Fibroblast of gingiva (primary cell): ENCODE measurements around the gene RBM38.

ENCODE experiments used
- DNase-seq: peaks from one replicate; pipeline ENCODE4 v3.0.0-alpha.2; 2011; ENCODE audit warnings: low read depth

Gene RBM38

DNA sequence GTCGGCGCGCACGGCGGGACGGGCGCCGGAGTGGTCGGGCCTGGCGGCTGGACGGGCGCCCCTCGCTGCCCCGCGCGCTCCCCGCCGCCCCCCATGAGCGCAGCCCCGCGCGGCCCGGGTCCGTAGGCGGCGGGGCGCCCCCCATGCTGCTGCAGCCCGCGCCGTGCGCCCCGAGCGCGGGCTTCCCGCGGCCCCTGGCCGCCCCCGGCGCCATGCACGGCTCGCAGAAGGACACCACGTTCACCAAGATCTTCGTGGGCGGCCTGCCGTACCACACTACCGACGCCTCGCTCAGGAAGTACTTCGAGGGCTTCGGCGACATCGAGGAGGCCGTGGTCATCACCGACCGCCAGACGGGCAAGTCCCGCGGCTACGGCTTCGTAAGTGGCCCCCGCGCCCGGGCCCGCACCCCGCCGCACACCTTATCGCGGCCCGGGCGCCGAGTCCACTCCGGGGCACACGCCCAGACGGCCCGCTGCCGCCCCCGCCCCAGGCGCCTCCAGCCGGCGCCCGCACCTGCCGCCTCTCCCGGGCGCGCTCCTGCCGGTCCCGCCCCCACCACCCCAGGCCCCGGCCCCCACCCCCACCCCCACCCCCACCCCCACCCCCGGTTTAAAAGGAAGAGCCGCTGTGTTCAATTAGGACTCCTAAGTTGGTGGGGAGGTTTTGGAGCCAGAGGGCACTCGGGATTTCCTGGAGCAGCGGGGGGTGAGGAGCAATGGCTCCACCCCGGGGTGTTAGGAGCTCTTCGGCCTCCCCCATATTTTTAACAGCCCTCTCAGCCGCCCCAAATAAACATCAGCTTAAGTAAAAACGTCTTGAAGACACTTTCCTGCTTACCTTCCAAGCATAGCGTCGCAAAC is 474 bp downstream of the RBM38 start:
- DNase-seq, result no peak

DNA sequence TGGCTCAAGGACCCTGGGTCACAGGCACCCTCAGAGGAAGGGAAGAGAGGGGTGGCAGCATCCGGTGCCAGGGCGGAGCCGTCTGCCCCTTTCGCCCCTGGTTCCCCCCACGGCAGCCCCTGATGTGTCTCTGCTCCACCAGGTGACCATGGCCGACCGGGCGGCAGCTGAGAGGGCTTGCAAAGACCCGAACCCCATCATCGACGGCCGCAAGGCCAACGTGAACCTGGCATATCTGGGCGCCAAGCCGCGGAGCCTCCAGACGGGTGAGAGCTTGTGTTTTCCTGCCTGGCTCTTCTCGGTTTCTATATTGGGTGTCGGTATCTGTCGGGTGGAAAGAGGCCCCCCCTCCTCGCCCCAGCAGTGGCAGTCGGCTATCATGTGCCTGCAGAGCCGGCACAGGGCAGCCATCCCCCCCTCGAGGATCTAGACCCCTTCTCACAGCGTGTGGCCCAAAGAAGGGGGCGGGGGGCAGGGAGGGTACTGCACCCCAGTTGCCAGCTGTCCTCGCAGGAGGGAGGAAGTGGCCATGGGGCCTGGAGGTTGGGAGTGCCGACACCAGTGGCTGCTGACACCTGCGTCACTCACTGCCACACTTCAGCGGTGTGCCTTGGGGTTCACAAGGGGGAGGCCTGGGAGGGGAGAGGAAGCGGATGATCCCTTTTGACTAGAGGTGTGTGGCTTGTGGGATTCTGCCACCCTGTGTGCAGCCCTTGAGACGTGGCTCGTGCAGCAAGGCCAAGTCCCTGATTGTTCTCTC is 1.5 kb downstream of the RBM38 start:
- DNase-seq, result no peak

DNA sequence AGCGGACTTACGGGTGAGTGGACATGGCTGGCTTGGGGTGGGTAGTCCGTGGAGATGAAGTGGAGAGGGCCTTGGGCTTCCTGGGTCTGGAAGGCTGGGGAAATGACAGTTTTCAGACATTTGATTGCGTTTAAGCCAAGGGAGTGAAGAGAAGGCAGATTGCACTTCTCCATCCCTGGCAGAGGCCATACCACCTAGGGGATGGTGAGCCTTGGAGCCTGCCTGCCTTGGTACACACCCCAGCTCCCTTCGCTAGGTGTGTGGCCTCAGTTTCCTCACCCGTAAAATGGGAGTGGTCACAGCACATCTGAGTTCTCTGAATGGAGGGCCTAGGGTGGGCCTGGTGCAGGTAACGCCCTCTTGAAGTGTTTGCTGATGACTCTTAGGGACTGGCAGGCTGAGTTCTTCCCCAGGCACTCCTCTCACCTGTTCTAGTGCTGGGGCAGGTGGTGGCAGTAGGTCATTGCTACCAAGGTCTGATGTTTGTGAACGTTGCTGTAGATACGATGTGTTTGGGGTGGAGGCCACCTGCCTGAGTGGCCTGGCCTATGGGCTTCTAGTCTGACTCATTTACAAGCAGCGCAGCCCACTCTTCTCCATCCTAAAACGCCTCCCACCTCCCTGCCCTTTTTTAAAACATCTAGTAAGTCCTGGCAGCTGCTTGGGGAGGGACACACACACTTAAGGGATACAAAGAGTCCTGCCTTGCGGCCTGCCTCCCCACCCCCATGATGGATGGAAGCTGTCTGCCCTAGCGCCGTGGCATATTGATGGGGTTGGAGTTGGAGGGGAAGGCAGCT is 2.3 kb downstream of the RBM38 start:
- DNase-seq, result no peak

DNA sequence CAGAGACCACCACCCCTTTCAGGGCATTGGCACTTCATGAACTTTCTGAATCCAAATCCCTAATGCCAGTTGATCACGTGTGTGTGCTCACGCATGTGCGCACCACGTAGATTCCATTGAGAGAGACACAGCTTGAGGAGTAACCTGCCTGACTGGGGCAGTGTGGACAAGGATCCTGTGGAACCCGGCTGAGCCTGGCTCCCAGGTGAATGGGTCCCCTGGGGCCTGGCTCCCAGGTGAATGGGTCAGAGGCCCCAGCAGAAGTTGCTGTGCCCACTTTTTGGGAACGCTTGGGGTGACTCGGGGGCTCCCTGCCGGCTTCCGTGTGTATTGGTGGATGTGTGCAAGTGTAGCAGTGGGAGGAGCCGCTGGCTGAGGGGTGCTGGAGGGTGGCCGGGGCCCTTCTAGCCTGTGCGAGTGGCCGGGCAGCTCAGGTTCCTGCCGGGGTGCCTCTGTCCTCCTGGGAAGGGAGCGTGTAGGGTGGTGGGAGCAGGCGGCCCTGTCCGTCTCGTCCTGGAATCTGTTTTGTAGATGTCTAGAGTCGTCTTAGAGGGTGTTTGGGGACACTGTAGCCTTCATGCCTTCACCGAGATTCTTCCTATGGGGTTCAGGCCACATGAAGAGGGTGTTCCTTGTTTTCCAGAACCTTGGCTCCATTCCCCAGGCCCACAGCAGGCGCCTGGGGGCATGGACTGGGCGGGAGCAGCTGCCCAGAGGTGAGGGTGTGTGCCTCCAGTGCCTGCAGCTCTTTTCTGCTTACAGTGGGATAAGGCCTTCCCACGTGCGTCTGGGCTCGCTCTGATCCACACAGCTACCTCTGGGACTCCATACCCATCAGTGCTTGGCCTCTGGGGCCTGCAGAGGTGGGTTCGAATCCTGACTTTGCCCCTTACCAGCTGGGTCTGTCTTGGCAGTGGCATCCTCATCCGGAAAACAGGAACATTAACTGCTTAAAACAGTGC is 3.2 kb downstream of the RBM38 start:
- no peak for DNase-seq

DNA sequence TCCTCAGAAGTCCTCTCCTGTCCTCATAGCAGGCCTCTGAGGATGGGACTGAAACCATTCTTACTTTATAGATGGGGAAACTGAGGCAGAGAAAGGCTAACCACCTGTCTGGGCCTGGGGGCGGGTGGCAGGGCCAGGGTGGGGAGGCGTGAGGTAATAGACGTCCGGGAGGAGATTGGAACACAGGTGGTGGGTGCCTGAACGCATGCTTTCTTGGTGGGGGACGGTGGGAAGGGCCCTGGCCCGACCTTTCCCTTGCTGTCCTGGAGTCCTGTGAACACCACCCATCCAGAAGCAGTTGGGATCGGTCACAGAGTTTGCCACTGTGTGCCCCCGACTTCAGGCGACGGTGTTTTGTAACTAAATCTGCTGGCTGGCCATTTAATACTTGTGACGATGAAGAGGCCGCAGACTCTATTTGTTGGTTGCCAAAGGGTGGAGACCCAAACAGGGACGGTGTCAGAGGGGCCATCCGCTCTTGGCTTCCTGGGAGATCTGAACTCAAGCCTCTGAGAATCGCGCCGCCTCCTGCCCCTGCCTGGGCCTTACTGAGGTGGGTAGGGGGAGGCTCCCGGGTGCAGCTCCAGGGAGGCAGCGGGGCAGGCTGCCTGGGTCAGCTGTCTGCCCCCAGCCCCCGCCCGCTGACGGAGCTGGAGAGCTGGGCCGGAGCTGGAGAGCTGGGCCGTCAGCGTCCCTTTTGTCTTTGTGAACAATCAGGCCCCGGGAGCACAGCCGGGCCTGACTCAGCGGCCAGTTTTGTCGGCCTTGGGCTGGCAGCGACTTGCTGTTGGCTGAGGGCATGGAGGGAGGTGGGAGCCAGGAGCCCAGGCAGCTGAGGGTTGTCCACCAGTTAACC is 4.1 kb downstream of the RBM38 start:
- peak; percentile 43 for DNase-seq

DNA sequence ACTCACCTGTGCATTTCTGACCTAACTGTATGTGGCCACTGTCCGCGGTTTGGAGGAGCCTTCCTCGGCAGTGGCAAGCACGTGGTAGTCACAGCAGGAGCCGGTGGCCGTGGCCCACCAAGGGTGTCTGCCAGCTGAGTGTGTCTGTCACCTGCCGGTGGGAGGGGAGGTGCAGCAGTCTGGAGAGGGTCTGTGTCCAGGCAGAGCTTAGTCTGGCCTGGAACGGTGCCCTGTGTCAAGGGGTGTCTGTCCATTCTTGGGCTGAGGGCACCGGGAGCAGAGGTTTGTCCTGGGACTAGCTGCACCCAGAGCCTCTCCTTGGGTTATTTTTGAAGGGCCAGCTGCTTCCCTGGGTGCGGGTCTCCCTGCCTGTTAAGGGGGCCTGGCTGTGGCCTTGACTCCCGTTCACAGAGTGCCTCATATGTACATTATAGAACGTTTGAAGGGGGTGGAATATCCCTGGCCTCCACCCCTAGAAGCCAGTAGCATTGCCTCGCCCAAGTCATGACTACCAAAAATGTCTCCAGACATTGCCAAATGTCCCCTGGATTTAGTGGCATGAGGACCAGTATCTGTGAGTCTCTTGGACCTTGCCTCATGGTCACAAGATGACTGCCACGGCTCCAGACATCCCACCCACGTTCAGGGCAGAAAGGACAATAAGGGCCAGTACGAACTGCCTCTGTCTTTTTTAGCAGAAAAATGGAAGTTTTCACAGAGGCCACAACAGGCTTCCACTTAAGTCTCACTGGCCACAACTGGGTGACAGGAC is 5.2 kb downstream of the RBM38 start:
- no peak for DNase-seq

DNA sequence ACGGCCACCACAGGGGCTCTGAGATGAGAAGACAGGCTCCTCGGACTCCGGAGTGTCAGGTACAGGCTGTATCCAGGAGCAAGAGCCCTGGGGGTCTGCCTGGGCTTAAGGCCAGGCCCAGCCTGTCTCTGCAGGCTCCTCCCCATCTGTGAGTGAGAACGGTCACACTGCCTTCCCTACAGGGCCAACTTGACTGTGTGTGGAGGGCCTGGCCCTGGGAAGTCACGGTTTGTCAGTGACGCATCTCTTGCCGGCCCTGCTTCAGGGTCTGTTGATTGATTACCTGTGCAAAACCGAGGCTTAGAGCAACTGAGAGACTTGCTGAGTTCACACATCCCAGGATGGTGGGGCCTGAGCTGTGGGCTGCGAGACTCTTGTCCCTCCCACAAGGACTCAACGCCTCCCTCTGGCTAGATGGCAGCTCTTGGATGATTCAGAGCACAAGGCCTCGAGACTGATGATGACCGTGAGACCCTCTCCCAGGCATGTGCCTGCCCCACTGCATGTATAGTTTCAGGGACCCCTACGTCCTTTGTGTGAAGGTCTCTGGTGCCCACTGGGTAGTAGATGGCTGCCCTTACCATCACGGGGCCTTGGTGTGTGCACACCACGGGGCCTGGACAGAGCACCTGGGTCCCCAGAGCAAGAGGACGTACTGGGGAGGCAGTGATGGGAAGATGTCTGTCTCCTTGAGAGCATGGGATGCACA is 5.9 kb downstream of the RBM38 start:
- DNase-seq, result no peak

DNA sequence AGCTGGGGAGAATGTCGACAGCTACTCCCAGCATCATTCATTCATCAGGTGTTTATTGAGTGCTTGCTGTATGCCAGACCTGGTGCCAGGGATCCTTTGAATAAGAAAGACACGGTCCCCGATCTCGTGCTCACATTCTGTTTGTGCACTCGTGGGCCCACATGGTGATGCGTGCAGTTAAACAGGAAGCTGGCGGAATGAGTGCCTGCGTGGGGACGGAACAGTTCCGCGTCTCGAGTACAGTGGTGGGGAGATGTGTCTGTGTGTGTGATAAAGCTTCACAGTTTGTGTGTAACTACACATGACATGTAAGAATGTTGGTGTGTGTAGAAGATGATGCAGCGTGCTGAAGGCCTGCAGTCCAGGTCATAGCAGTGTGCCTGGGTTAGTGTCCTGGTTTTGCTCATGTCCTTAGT is 6.5 kb downstream of the RBM38 start:
- DNase-seq, result no peak

DNA sequence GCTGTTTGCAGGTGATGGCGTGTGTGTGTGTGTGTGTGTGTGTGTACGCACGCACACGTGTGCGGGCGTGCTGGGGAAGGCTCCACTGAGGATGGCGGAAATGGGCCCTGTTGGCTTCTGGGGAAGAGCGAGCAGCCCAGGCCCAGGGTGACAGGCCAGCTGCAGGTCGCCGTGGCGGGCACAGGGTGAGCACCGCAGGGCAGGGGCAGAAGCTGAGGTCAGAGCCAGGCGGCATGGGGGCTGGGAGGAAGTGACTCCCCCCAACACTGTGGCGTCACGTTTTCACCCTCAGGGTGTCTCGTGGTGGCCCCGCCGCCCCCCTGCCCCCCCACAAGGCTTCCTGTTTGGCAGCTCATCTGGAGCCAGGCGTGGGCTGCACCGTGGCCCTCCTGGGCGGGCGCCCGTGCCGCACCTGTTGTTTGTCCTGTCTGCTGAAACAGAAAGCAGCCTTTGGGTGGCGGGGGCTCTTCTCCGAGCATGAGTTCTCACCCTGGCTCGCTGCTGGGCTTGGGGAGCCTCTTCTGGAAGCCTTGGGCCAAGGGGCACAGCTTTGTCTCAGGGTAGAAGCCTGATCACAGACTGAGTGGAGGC is 7.1 kb downstream of the RBM38 start:
- DNase-seq, result no peak

DNA sequence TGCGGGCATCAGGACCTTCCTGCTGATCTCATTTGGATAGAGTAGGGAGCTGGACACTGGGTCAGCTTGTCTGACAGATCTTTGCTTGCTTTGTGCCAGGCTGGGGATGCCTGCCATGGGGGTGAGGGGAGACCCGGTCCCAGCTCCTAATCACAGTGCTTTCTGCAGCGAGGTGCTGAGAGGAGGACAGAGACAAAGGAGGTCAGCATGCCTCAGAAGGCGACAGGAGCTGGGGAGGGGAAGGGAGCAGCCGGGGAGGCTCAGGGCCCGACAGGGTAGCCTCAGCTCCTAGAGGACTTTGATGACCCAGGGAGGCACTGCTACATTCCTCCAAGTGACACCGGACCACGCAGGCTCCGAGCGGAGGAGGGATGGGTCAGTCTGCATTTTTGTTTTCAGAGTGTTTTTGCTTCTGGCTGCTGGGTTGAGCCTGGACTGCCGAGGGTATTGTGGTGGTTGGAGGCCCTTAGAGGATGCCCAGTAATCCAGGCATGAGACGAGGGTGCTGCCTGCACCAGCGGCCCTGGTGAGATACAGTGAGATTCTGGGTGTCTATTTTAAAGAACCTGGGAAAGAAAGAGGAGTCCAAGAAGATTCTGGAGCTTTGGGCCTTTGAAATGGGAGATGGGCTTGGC is 7.8 kb downstream of the RBM38 start:
- DNase-seq, result no peak

DNA sequence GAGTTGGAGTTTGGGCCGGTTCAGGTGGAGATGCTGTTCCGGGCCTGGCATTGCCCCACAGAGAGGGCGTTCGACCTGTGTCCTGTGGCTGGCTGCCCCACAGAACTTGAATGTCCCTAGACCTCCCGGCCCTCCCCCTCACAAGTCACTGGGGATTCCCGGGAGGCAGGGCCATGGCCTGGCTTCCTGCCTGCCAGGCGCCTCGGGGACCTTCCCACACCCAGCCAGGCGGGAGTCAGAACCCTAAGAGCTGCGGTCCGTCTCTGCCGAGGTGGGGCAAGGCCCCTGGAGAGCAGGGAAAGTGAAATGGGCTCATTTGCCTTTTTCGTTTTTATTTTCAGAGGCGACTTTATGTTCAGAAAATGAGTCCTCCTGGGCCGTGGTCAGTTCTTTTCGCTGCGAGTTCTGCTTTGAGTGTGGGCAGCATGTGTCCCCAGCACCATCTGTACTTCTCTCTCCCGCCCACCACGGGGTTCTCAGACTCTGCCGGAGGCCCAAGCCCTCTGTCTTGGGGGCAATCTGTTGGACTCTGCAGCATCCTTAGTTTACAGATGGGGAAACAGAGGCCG is 8.5 kb downstream of the RBM38 start:
- no peak for DNase-seq

DNA sequence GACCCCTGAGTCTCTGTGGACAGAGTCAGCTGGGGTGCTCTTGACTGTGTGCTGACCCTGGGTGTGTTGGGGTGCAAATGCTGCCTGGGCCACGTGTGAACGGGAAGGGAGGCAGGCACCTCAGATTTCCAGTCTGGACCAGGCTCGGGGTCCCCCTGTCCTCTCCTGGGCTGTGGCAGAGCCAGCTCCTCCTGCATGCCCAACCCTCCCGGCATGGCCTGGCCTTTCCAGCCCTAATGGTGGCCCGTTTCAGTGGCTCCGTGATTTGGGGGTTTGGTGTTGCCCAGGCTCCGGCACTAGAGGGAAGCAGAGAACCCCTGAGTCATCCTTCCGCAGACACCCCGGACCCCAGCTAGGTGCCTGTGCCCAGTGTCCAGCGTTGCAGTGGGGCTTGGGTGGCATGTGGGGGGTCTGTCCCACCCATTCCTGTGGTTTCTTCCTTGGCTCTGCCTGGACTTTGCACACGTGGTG is 9.1 kb downstream of the RBM38 start:
- no peak for DNase-seq

DNA sequence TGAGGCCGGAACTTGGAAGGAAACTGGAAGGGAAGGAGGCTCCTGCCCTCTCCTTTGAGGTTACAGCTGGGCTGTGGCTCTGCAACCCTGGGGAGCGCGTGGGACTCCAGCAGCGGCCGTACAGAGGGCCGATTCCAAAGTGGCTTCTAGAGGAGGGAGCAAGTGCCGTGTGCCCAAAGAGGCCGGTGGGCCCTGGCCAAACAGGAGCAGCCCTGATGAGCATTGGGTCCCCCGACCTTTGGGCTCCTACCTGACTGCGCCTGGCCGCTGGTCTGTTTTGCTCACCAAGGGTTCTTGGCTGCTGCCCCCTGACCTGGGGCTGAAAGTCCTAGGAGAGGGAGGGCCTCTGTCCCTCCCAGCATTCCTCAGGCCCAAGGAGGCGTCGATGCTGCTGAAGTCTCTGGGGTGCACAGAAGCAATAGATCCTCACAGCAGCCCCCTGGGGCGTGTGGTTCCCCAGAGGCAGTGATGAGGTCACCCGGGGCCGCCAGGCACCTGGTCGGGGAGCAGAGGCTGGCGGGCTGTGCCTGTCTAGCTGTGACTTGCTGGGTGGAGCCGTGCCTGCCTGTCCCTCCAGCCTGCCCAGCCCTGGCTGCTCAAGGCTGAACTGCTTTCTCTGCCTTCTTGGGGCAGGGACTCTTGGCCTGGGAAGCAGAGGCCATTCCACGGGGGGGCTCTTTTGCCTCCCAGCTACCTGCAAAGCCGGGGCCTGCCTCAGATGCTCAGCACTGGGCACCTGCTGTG is 9.8 kb downstream of the RBM38 start:
- no peak for DNase-seq

DNA sequence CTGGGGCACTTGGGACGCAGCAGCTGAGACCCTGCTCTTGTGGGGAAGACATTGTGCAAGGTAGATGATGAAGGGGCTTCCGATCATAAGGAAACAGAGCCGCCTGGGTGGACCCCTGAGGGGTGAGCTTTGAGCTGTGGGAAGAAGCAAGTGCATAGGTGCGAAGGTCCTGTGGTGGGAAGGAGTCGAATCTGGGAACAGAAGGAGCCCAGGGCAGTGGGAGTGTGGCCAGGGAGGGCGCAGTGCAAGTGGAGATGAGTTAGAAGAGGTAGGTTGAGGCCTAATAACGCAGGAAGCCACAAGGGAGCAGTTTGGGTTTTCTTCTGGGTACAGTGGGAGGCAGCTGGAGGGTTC is 10.3 kb downstream of the RBM38 start:
- no peak for DNase-seq

DNA sequence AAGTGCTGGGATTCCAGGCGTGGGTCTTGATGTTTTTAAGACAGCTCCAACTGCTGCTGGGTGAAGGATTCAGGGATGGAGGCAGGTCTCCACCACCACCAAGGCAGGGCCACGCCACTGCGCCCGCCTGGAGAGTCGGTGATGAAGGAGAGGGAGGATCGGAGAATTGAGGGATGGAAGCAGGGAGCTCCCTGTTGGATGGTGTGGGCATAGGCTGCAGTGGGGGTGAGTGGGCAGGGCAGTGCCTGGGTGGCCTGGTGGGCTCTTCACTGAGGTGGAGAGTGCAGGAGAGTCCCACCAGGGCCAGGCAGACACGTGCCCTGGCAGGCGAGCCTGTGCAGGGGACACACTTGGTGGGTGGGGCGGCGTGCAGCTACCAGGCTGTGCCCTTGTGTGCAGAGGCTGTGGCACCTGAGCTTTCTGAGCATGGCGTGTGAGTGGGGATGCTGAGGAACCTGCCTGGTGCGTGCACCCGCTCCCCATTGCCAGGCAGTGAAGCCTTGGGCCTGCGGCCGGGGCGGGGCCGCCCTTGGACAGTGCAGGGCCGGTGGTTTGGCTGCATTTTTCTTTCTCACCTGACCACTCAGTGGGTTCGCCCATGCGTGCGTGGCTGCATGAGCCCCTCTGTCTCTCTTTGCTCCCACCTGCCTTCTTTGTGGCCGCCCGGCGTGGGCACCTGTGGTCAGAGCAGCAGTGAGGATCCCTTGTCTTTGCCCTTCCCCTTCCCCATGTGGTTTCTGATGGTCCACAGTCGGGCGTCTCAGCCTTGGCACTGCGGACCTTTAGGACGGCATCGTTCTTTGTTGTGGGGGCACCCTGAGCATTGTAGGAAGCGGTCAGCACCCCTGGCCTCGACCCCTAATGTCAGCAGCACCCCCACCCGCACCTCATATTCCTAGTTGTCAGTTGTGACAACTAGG is 11.3 kb downstream of the RBM38 start:
- no peak for DNase-seq

DNA sequence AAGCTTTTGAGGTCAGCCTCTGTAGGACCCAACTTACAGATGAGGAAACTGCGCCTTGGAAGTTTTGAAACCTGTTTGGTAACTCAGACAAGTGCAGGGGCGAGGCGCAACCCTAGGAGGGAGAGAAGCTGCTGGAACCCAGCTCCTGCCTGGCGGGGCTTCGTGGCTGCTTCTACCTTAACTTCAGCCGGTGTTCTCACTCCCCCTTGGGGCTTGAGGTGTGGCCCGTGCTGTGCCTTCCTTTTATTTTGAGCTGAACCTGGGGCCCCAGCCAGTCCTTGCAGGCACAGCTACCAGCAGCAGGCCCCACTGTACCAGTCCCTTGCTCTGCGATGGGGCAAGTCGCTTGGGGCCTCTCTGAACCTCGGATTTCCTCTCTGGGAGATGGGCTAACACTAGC is 12.0 kb downstream of the RBM38 start:
- no peak for DNase-seq
